Pancreas (tissue), 10 donors: ENCODE measurements around the gene SRPX2. TPM values are rescaled to one million over a fixed set of nuclear protein-coding genes. Genes with fewer than 3 reads are reported as not detected.

Experiments
- ATAC-seq, 4 donors: fragments of 200-7000 bp; cut with Tn5 transposase; one replicate each; pipeline versions ENCODE4 v1.8.0 to v1.9.1; 2020; ENCODE audit warnings: mild to moderate bottlenecking in 4 of 4, moderate library complexity in 4 of 4
- DNase-seq, 6 donors: peaks; one replicate each; pipeline ENCODE4 v3.0.0-alpha.2; 2020
- FAIRE-seq: peaks from 2 replicates; lab custom pipeline; 2012; peaks lifted over from hg19 to GRCh38; lab: Jason Lieb, UNC
- H3K27ac ChIP-seq, 4 donors: fragments of 200-600 bp; sonication (generic); 1 replicate in 3 of 4; 2 replicates in 1 of 4; pipeline versions ENCODE4 v1.5.0 to v1.8.0; 2020
- H3K27me3 ChIP-seq, 4 donors: fragments of 200-600 bp; one replicate each; pipeline ENCODE4 v1.8.0; 2021
- H3K36me3 ChIP-seq, 3 donors: fragments of 200-600 bp; sonication (generic) in 1 of 3; one replicate each; pipeline versions ENCODE4 v1.5.0 to v1.8.0; 2020 to 2021
- H3K4me1 ChIP-seq, 3 donors: fragments of 200-600 bp; one replicate each; pipeline ENCODE4 v1.8.0; 2021
- H3K4me3 ChIP-seq, 4 donors: fragments of 200-600 bp; sonication (generic) in 2 of 4; one replicate each; pipeline versions ENCODE4 v1.5.0 to v1.8.0; 2020 to 2021
- H3K9me3 ChIP-seq, 4 donors: fragments of 200-600 bp; one replicate each; pipeline ENCODE4 v1.8.0; 2021
- CTCF ChIP-seq, 4 donors: fragments of 200-600 bp; sonication (generic) in 3 of 4; IDR thresholded peaks; one replicate each; pipeline versions ENCODE4 v1.5.0 to v1.8.0; 2021; ENCODE audit warnings: antibody characterized with exemption in 4 of 4
- WGBS, 2 donors: extraction: QIAGEN DNeasy Blood & Tissue Kit; methylation state at CpG; one replicate each; pipeline ENCODE4 v1.1.7; 2013; 5-methylcytosine and 5-hydroxymethylcytosine counted together
- intact Hi-C, 3 donors: fragments of 100-400 bp; cut with DNase I; formaldehyde crosslinking; loops; one replicate each; pipeline versions ENCODE4 v1.11.1 to v1.14.2; 2022
- polyA plus RNA-seq, 2 donors: library from polyadenylated mRNA; stranded (reverse); fragments of 200-250 nt; gene quantifications; one replicate each; pipeline ENCODE4 v1.2.3, GENCODE V29; 2013
- total RNA-seq, 6 donors: library from RNA; stranded (reverse); fragmentation: NEBNext Ultra II Directional in 4 of 6; extraction: Animal tissue kit (Norgen Biotek cat#: 25700) in 4 of 6; gene quantifications; one replicate each; pipeline versions ENCODE4 v1.2.1 to v1.2.4, GENCODE V29; 2021 to 2023
- donor health status: healthy with polysubstance abuse.
- donor health status: DM: no; HTN: no; CAD: no; lungs with moderate emphysema.
- donor health status: DM: no; HTN: no; CAD: no.
- donor health status: control.
- donor health status: control.
- donor health status: Bipolar disorder and iron deficiency.
- donor health status: DM: yes; HTN: yes; CAD: no.
- donor health status: DM: no; HTN: no; CAD: no.
- donor health status: DM: no; HTN: no; CAD: no.
- donor health status: DM: yes; HTN: yes; CAD: no.

The SRPX2 gene
- 10 to 100 TPM in 1 of 6 donors, 1 to 10 TPM in 4, under 1 TPM in 1; 0.98 to 13.1 (median 3.6) TPM for total RNA-seq
- 1 to 10 TPM; 2.2 to 2.7 TPM for polyA plus RNA-seq

GRCh38 chrX:100643956-100644860, at the start of gene SRPX2:
SRPX2 (plus strand) TSS chrX:100644199; CDS start chrX:100646323, 2,124 bp downstream.
- intact Hi-C loops = no loop called here
- TF ChIP-seq CTCF (IDR thresholded peaks at IDR 0.05) = no peak
- Histone ChIP-seq H3K4me3 (no peak within 1 kb of the TSS), H3K36me3 (no peaks in the 10 kb centered on the region), H3K4me1 (no peaks in the 10 kb centered on the region), H3K9me3 (no peaks in the 10 kb centered on the region), H3K27ac (no peak within 1 kb of the TSS), H3K27me3 (peaks cover 0 to 8% (median 1%) of the 10 kb centered on the region in 4 donors)
- peak in 3 of 4 donors; percentile 63 to 84 (median 83) for ATAC-seq
- FAIRE-seq = peak; percentile 59
- DNase-seq = peak in 1 of 6 donors; percentile 2
- 36 to 42% methylated on average over 11 of the region's 11 CpGs for WGBS, 2 donors

- no peak for ATAC-seq
- H3K4me1 ChIP-seq = no peaks in the 10 kb centered on the region
- H3K36me3 ChIP-seq = no peaks in the 10 kb centered on the region
- no peak for DNase-seq
- no peak overlapping the region for H3K27ac ChIP-seq
- H3K4me3 ChIP-seq = no peak overlapping the region
- H3K27me3 ChIP-seq = peaks cover 0 to 18% (median 0%) of the 10 kb centered on the region in 4 donors
- 27 to 35% methylated on average over 2 of the region's 2 CpGs for WGBS, 2 donors
- H3K9me3 ChIP-seq = no peaks in the 10 kb centered on the region
- TF ChIP-seq CTCF (IDR thresholded peaks at IDR 0.05) = no peak
- intact Hi-C loops = no loop called here
- no peak for FAIRE-seq
Observed at GRCh38 chrX:100596601-100597000, 47.4 kb upstream of the SRPX2 start.

GRCh38 chrX:100599456-100599855, 44.5 kb upstream of the SRPX2 start:
- no peak for DNase-seq
- FAIRE-seq = no peak
- Histone ChIP-seq H3K27ac (no peak overlapping the region), H3K9me3 (no peaks in the 10 kb centered on the region), H3K4me1 (no peaks in the 10 kb centered on the region), H3K36me3 (no peaks in the 10 kb centered on the region), H3K4me3 (no peak overlapping the region), H3K27me3 (peaks cover 0 to 18% (median 0%) of the 10 kb centered on the region in 4 donors)
- no peak for TF ChIP-seq CTCF (IDR thresholded peaks at IDR 0.05)
- intact Hi-C loops = no loop called here
- WGBS, 2 donors = 75 to 79% methylated on average over 9 of the region's 9 CpGs
- no peak for ATAC-seq

GRCh38 chrX:100600340-100600739, 43.7 kb upstream of the SRPX2 start:
- Histone ChIP-seq H3K36me3 (no peaks in the 10 kb centered on the region), H3K27ac (no peak overlapping the region), H3K4me1 (no peaks in the 10 kb centered on the region), H3K4me3 (no peak overlapping the region), H3K27me3 (peaks cover 0 to 18% (median 0%) of the 10 kb centered on the region in 4 donors), H3K9me3 (no peaks in the 10 kb centered on the region)
- FAIRE-seq (no peak), DNase-seq (no peak), ATAC-seq (no peak)
- intact Hi-C loops = no loop called here
- no peak for TF ChIP-seq CTCF (IDR thresholded peaks at IDR 0.05)

GRCh38 chrX:100600758-100601157, 43.2 kb upstream of the SRPX2 start:
- FAIRE-seq = no peak
- no peak overlapping the region for H3K27ac ChIP-seq
- peaks cover 0 to 16% (median 0%) of the 10 kb centered on the region in 4 donors for H3K27me3 ChIP-seq
- intact Hi-C loops = no loop called here
- no peaks in the 10 kb centered on the region for H3K4me1 ChIP-seq
- no peaks in the 10 kb centered on the region for H3K36me3 ChIP-seq
- WGBS, 2 donors = 42 to 59% methylated on average over 1 of the region's 1 CpG
- DNase-seq = no peak
- no peak for TF ChIP-seq CTCF (IDR thresholded peaks at IDR 0.05)
- H3K9me3 ChIP-seq = no peaks in the 10 kb centered on the region
- ATAC-seq = no peak
- H3K4me3 ChIP-seq = no peak overlapping the region
